Measurements from ENCODE around the gene RANBP10.

RANBP10 gene

GRCh38 chr16:67746846-67747245 lies 59.5 kb downstream of the RANBP10 start:
- DNase-seq (ENCODE audit: low spot score): no peak

DNA sequence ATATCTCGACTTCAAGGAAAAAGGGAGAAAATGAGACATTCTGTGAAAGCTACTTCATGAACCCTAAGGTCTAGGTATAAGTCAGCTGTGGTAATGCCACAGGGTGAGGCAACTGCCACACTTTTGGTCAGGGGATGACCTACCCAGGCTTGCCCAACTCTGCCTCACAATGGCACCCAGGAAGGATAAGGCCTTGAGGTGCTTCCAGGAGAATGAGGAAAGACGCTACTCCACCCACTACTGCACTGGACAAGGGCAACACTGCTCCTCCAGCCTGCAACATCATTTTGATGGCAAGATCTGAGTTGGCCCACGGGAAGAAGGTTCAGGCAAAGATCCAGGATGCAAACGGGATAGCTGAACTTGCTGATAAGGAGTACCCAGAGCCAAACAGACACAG lies 65.2 kb downstream of the RANBP10 start:
- DNase-seq (ENCODE audit: low spot score): no peak

DNA sequence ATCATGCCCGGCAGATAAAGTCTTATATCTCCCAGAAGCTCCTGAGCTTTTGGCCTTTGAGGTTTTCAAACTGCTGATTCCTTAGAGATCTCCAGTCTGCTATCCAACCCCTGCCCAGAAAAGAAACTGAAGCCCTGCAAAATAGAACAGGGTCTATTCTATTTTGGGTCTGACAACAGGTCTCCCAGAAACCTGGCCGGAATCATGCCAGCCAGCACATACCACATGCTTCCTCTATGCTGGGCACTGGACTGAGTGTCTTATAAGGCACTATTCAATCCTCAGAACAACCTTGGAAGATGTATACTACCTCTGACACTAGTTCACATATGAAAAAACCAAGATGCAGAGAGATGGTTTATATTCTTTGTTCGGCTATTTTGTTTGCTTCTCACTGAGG lies 66.0 kb downstream of the RANBP10 start:
- no peak for DNase-seq (ENCODE audit: low spot score)

GRCh38 chr16:67736858-67737257 lies 69.5 kb downstream of the RANBP10 start:
- DNase-seq (ENCODE audit: low spot score): no peak

DNA sequence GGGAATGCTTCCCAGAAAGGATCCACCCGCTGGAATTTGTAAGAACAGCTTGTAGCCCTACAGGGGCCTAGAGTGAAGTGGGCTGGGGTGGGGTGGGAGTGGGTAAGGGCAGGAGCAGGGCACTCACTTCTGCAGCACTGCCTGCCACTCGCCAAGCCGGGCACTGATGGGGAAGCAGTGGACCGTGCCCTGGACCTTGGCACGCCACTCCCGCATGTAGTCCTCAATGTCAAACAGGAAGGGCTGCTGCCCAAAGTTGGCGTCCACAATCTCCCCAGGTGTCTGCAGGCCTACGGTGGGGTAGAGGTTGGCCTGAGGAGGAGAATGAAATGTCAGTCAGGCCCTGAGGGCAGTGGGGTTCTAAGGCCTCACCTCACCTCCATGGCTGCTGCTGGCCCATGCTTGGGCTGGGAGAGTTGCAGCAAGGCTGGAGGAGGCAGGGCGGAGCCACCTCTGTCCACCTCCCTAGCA lies 71.6 kb downstream of the RANBP10 start:
- no peak for DNase-seq (ENCODE audit: low spot score)

- no peak for DNase-seq (ENCODE audit: low spot score)
Observed at GRCh38 chr16:67733734-67734470, 72.5 kb downstream of the RANBP10 start.

- no peak for DNase-seq (ENCODE audit: low spot score)
Observed at GRCh38 chr16:67731753-67732095, 74.6 kb downstream of the RANBP10 start.

DNA sequence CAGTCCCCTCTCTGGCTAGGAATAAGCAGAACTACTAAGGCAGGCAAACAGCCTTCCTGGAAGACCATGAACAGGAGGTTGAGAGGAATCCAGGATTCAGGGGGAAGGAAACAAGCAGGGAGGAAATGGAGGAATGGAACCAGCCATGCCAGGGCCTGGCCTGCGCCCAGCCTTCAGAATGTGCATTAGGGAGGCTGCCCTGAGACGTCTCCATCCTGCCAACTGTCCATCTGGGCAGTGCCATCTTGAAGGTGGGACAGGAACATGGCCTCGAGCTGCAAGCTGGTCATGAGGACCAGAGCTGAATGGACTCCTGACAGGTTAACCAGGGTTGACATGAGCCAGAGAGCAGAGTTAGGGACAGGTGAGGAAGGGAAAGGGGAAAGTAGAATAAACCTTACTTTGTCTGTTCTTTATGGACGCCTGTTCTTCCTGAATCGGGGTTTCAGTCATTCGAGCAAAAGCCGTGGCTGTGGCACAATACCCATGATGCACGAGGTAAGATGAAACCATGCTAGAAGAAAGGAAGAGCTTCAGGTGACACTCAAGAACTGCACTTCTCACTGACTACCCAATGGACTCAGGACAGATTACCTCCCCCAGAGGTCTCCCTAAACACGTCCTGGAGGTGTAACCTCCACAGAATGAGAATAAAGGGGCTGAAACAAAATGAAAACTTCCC lies 75.1 kb downstream of the RANBP10 start:
- no peak for DNase-seq (ENCODE audit: low spot score)

DNA sequence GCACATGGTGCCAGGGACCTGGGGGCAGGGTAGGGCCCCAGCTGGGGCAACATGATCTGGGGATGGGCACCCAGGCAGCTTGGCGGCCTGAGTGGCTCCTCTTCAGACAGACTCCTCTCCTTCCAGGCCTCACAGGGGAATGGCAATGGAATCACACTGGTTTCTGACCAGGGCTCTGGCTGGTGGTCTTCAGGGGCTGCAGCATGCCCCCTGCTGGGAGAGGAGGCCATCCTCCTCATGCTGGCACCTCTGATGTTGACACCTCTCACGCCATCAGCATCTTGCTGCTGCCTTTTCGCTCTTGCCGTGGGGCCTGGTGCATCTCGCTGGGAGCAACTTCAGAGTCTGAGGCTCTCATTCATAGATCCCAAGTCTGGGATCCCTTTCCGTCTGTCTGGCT lies 76.0 kb downstream of the RANBP10 start:
- no peak for DNase-seq (ENCODE audit: low spot score)

GRCh38 chr16:67729636-67730248 lies 76.6 kb downstream of the RANBP10 start:
- DNase-seq (ENCODE audit: low spot score): no peak

- DNase-seq (ENCODE audit: low spot score): no peak
Observed at GRCh38 chr16:67727521-67728485, 78.6 kb downstream of the RANBP10 start.

DNA sequence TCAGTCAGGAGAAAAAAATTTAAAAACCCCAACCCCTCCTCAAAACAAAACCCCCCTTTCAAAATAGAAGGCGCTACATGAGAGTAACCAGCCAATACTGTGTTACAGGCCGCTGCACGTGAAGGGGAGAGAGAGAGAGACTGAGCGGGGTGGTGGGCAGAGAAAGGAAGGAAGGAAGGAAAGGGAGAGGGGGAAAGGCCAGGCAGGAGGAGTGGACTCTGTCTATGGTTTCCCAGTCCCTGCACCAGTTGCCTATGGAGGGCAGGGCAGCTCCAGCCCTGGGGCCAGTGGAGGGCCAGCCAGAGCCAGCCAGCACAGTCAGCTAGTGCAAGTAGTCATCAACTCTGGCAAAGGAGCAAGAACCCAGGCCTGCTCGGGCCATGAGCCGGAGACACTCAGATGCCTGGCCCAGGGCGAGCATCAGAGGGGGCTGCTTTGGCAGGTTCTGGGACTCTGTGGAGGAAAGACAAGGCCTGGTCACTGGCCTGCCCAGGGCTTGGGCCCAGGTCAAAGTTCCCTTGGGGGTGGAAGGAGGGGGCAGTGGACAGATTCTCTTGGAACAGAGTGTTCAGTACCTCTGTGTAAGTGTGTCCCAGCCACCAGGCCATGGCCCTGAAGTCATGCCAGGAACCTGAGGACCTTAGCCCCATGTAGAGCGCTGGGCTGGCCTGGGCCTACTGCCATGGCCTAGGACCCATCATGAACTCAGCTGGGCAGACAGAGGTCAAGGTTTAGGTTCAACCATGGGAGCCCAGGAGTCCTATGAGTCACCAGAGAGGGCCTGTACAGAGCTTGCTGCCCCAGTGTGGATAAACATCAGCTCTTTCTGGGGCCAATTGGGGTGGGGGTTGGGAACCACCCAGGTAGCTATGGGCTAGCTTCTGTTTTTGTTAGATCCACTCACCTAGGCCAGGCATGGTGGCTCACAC lies 80.0 kb downstream of the RANBP10 start:
- DNase-seq (ENCODE audit: low spot score): no peak

DNA sequence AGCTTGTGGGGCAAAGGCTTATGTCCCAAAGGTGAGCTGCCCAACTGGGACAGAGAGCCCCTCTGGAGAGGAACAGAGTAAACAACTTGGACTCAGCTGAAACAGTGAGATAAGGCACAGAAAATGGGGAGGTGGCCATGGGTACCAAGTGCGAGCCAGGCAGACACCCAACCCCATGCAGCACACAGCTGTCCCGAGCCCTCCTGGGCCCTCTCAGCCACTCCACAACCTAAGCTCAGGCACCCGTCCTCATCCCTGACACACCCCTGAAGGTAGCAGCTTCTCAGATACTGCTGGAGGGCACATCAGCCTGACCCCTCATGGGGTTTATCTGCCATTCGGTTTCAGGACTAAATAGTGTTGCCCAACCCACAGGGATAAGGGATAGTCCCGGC lies 82.5 kb downstream of the RANBP10 start:
- DNase-seq (ENCODE audit: low spot score): no peak

DNA sequence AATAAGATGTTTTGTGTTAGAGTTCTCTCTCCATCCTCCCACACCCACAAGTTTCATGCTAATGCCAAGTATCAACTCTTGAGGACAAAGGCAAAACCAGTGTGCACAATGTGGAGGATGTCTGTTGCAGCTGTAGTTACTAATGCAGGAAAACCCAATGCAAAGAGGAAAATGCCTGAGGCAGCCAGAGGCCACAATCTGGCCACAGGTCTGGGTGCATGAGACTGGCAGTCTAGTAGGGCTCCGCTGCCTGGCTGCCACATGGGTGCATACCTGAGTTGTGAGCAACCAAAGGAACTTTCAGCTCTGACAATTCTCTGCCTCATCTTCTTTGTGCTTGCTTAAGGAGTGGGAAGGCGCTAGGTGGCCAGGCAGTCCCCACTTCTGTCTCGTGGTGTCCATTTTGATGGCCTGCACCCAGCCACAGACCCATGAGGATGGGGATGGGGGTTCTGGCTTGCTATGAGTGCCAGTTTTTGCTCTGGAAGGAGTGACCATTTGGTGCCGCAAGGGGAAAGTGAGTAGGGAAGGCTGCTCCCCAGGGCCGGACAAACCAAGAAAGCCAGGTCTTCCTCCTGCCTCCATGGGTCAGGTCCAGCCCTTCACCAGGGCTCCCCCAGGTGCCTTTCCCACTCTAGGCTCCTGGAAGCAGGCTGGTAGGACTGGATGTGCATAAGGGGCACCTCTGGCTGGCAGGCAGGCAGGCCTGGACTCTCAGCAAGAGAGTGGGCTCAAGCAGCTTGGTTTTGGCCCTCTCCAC lies 83.0 kb downstream of the RANBP10 start:
- no peak for DNase-seq (ENCODE audit: low spot score)

- no peak for DNase-seq (ENCODE audit: low spot score)
Observed at GRCh38 chr16:67720236-67720635, 86.1 kb downstream of the RANBP10 start.

GRCh38 chr16:67719778-67720144 lies 86.6 kb downstream of the RANBP10 start:
- peak; percentile 68 for DNase-seq (ENCODE audit: low spot score)

- DNase-seq (ENCODE audit: low spot score): peak; percentile 100
Observed at GRCh38 chr16:67719048-67719777, 87.1 kb downstream of the RANBP10 start, which contains the start of gene GFOD2. TSS of gene GFOD2 (minus strand) at chr16:67719316. CDS start at chr16:67685715, 33,601 bp downstream.

GRCh38 chr16:67718668-67719047 lies 87.7 kb downstream of the RANBP10 start:
- DNase-seq (ENCODE audit: low spot score): peak; percentile 36

GRCh38 chr16:67716097-67716496 lies 90.3 kb downstream of the RANBP10 start:
- DNase-seq (ENCODE audit: low spot score): peak; percentile 42

- DNase-seq (ENCODE audit: low spot score): no peak
Observed at GRCh38 chr16:67714522-67714921, 91.8 kb downstream of the RANBP10 start.

Measured in HuH-7.5 (cell line).